Stimulated activated CD4-positive, alpha-beta T cell treated with anti-CD3 and anti-CD28 coated beads, Interleukin-2, amount 100 ng/mL, for 24 hours (primary cell): ENCODE measurements around the gene ULK1.

Experiments used
- DNase-seq, 2 donors: peaks; one replicate each; pipeline ENCODE4 v3.0.0-alpha.2; 2020

The ULK1 gene

GRCh38 chr12:131893605-131894312 is 663 bp upstream of the ULK1 start:
- no peak for DNase-seq

- DNase-seq: no peak
Observed at GRCh38 chr12:131894981-131895639, 688 bp downstream of the ULK1 start.

GRCh38 chr12:131895640-131896079 is 1.2 kb downstream of the ULK1 start:
- no peak for DNase-seq

GRCh38 chr12:131896080-131896810 is 1.8 kb downstream of the ULK1 start:
- DNase-seq: peak; percentile 68 to 77

- DNase-seq: no peak
Observed at GRCh38 chr12:131896811-131897270, 2.4 kb downstream of the ULK1 start.

- no peak for DNase-seq
Observed at GRCh38 chr12:131897276-131897675, 2.9 kb downstream of the ULK1 start.

GRCh38 chr12:131897875-131898274 is 3.5 kb downstream of the ULK1 start:
- no peak for DNase-seq

GRCh38 chr12:131900397-131900796 is 6.0 kb downstream of the ULK1 start:
- no peak for DNase-seq

GRCh38 chr12:131901431-131902331 is 7.3 kb downstream of the ULK1 start:
- DNase-seq: no peak

- no peak for DNase-seq
Observed at GRCh38 chr12:131902332-131903241, 8.2 kb downstream of the ULK1 start.

- no peak for DNase-seq
Observed at GRCh38 chr12:131903270-131904255, 9.1 kb downstream of the ULK1 start.

- DNase-seq: no peak
Observed at GRCh38 chr12:131904346-131904745, 9.9 kb downstream of the ULK1 start.

GRCh38 chr12:131905081-131905629 is 10.7 kb downstream of the ULK1 start:
- no peak for DNase-seq

- no peak for DNase-seq
Observed at GRCh38 chr12:131905630-131906091, 11.2 kb downstream of the ULK1 start.

GRCh38 chr12:131907379-131908091 is 13.1 kb downstream of the ULK1 start:
- DNase-seq: no peak

GRCh38 chr12:131908092-131909080 is 14.0 kb downstream of the ULK1 start:
- DNase-seq: no peak

GRCh38 chr12:131909081-131909751 is 14.8 kb downstream of the ULK1 start:
- DNase-seq: no peak
